Ovary (tissue), 9 donors: ENCODE results near the gene SPAG7. TPM values are rescaled to one million over a fixed set of nuclear protein-coding genes. Genes with fewer than 3 reads are reported as not detected.

Experiments
- microRNA-seq, 3 donors: library from miRNA; unstranded; fragments of <30 nt; microRNA quantifications; one replicate each; pipeline versions ENCODE4 to v1.2.0, GENCODE V29; 2019 to 2020
- polyA plus RNA-seq, 2 donors: library from polyadenylated mRNA; stranded (reverse); fragments of 200-250 nt in 1 of 2; fragments of 350-450 nt in 1 of 2; fragmentation: Illumina TruSeq in 1 of 2; extraction: RNeasy Lipid Tissue Mini Kit (QIAGEN cat#74804) in 1 of 2; gene quantifications; one replicate each; pipeline ENCODE4 v1.2.3, GENCODE V29; 2013 to 2014
- small RNA-seq: library from RNA; depleted of rRNA; stranded (forward); fragments of <200 nt; gene quantifications from one replicate; pipeline ENCODE3, GENCODE V24; 2016
- total RNA-seq, 7 donors: library from RNA; depleted of rRNA in 2 of 7; stranded (reverse); fragments of >200 nt in 2 of 7; fragmentation: NEBNext Ultra II Directional in 3 of 7; extraction: Animal tissue kit (Norgen Biotek cat#: 25700) in 3 of 7; gene quantifications; one replicate each; pipeline versions ENCODE4 v1.1.0 to v1.2.4, GENCODE V29; 2016 to 2023
- donor health status: DM: no; HTN: no; CAD: no; lungs with moderate emphysema.
- donor health status: DM: no; HTN: no; CAD: no.
- donor health status: Bipolar disorder and iron deficiency.
- donor health status: DM: yes; HTN: yes; CAD: no.
- donor health status: DM: no; HTN: no; CAD: no.
- donor health status: DM: yes; HTN: yes; CAD: no.

SPAG7 gene
- total and polyA plus RNA-seq, 9 donors = 30.4 to 60.6 (median 38.6) TPM

Small RNA genes within 50 kb of the gene (microRNA-seq; reads per million reads assigned to microRNA genes)
- gene MIR6864 = 0 reads per million in 3 donors
- gene MIR6865 = 0 reads per million in 3 donors

Small RNA genes within 50 kb of the gene (small RNA-seq; reads per million reads assigned to genes)
- gene MIR6864 = not detected
- not detected for gene MIR6865

Other genes starting within 250 kb of the SPAG7 start
- gene MED11, start 236.4 kb downstream of the SPAG7 start, total RNA-seq = 10 to 100 TPM; 10.7 to 21.8 (median 15.4) TPM
- 10 to 100 TPM; 18.0 TPM for gene MED11, start 236.4 kb downstream of the SPAG7 start, polyA plus RNA-seq
- 1 to 10 TPM in 3 of 7 donors, under 1 TPM in 4; 0.36 to 1.4 (median 0.99) TPM for gene ZMYND15, start 228.0 kb downstream of the SPAG7 start, total RNA-seq
- under 1 TPM; 0.33 to 0.57 TPM for gene ZMYND15, start 228.0 kb downstream of the SPAG7 start, polyA plus RNA-seq
- gene CXCL16, start 227.9 kb downstream of the SPAG7 start, total RNA-seq = 10 to 100 TPM in 6 of 7 donors, 1 to 10 TPM in 1; 5.8 to 30.7 (median 16.8) TPM
- gene CXCL16, start 227.9 kb downstream of the SPAG7 start, polyA plus RNA-seq = 10 to 100 TPM in 1 of 2 donors, 1 to 10 TPM in 1; 7.6 to 41.6 TPM
- under 1 TPM in 2 of 7 donors, not detected in 5; 0.31 to 0.83 TPM for gene TM4SF5, start 195.9 kb downstream of the SPAG7 start, total RNA-seq
- gene TM4SF5, start 195.9 kb downstream of the SPAG7 start, polyA plus RNA-seq = not detected
- gene VMO1, start 181.5 kb downstream of the SPAG7 start, total RNA-seq = 1 to 10 TPM in 5 of 7 donors, under 1 TPM in 2; 0.69 to 3.5 (median 1.3) TPM
- gene VMO1, start 181.5 kb downstream of the SPAG7 start, polyA plus RNA-seq = 1 to 10 TPM in 1 of 2 donors, not detected in 1; 1.1 TPM
- not detected for gene GLTPD2, start 178.9 kb downstream of the SPAG7 start, total RNA-seq
- not detected for gene GLTPD2, start 178.9 kb downstream of the SPAG7 start, polyA plus RNA-seq
- gene PSMB6, start 171.7 kb downstream of the SPAG7 start, total RNA-seq = 100 to 1,000 TPM in 1 of 7 donors, 10 to 100 TPM in 6; 74.6 to 123 (median 87.9) TPM
- 100 to 1,000 TPM in 1 of 2 donors, 10 to 100 TPM in 1; 87.8 to 111 TPM for gene PSMB6, start 171.7 kb downstream of the SPAG7 start, polyA plus RNA-seq
- gene PLD2, start 160.7 kb downstream of the SPAG7 start, total RNA-seq = 10 to 100 TPM; 16.2 to 53.3 (median 42.7) TPM
- 10 to 100 TPM; 20.3 to 31.4 TPM for gene PLD2, start 160.7 kb downstream of the SPAG7 start, polyA plus RNA-seq
- gene MINK1, start 134.5 kb downstream of the SPAG7 start, total RNA-seq = 100 to 1,000 TPM in 4 of 7 donors, 10 to 100 TPM in 3; 37.6 to 177 (median 108) TPM
- 10 to 100 TPM; 66.4 to 71.9 TPM for gene MINK1, start 134.5 kb downstream of the SPAG7 start, polyA plus RNA-seq
- 10 to 100 TPM in 2 of 7 donors, 1 to 10 TPM in 5; 6.0 to 11.8 (median 8.6) TPM for gene C17orf107, start 68.3 kb downstream of the SPAG7 start, total RNA-seq
- gene C17orf107, start 68.3 kb downstream of the SPAG7 start, polyA plus RNA-seq = 1 to 10 TPM; 1.1 to 4.4 TPM
- gene CHRNE, start 64.7 kb downstream of the SPAG7 start, total RNA-seq = 1 to 10 TPM in 4 of 7 donors, under 1 TPM in 3; 0.34 to 1.4 (median 1.0) TPM
- 1 to 10 TPM in 1 of 2 donors, under 1 TPM in 1; 0.53 to 1.1 TPM for gene CHRNE, start 64.7 kb downstream of the SPAG7 start, polyA plus RNA-seq
- gene GP1BA, start 35.5 kb downstream of the SPAG7 start, total RNA-seq = under 1 TPM in 1 of 7 donors, not detected in 6; 0.10 TPM
- gene GP1BA, start 35.5 kb downstream of the SPAG7 start, polyA plus RNA-seq = under 1 TPM in 1 of 2 donors, not detected in 1; 0.04 TPM
- 10 to 100 TPM; 18.7 to 55.4 (median 42.3) TPM for gene SLC25A11, start 27.8 kb downstream of the SPAG7 start, total RNA-seq
- gene SLC25A11, start 27.8 kb downstream of the SPAG7 start, polyA plus RNA-seq = 10 to 100 TPM; 12.7 to 44.1 TPM
- gene RNF167, start 27.5 kb downstream of the SPAG7 start, total RNA-seq = 10 to 100 TPM; 22.7 to 89.6 (median 78.1) TPM
- 100 to 1,000 TPM in 1 of 2 donors, 10 to 100 TPM in 1; 91.8 to 221 TPM for gene RNF167, start 27.5 kb downstream of the SPAG7 start, polyA plus RNA-seq
- gene PFN1, start 19.3 kb downstream of the SPAG7 start, total RNA-seq = 100 to 1,000 TPM; 201 to 415 (median 323) TPM
- gene PFN1, start 19.3 kb downstream of the SPAG7 start, polyA plus RNA-seq = 100 to 1,000 TPM; 254 to 542 TPM
- gene ENO3, start 16.7 kb downstream of the SPAG7 start, total RNA-seq = 1 to 10 TPM; 2.5 to 6.1 (median 4.1) TPM
- gene ENO3, start 16.7 kb downstream of the SPAG7 start, polyA plus RNA-seq = 1 to 10 TPM; 1.8 to 5.0 TPM
- gene CAMTA2, start 19.9 kb upstream of the SPAG7 start, total RNA-seq = 10 to 100 TPM; 10.2 to 71.2 (median 35.7) TPM
- gene CAMTA2, start 19.9 kb upstream of the SPAG7 start, polyA plus RNA-seq = 10 to 100 TPM; 21.6 to 33.0 TPM
- 1 to 10 TPM in 6 of 7 donors, under 1 TPM in 1; 0.95 to 5.0 (median 1.9) TPM for gene INCA1, start 29.7 kb upstream of the SPAG7 start, total RNA-seq
- gene INCA1, start 29.7 kb upstream of the SPAG7 start, polyA plus RNA-seq = 1 to 10 TPM; 1.5 to 2.8 TPM
- 100 to 1,000 TPM in 4 of 7 donors, 10 to 100 TPM in 3; 17.5 to 129 (median 105) TPM for gene KIF1C, start 30.1 kb upstream of the SPAG7 start, total RNA-seq
- gene KIF1C, start 30.1 kb upstream of the SPAG7 start, polyA plus RNA-seq = 10 to 100 TPM; 31.5 to 60.1 TPM
- gene SLC52A1, start 67.6 kb upstream of the SPAG7 start, total RNA-seq = 1 to 10 TPM in 1 of 7 donors, under 1 TPM in 3, not detected in 3; 0.08 to 1.0 (median 0.19) TPM
- gene SLC52A1, start 67.6 kb upstream of the SPAG7 start, polyA plus RNA-seq = not detected
- 1 to 10 TPM; 3.6 to 8.4 (median 7.6) TPM for gene ZFP3, start 110.7 kb upstream of the SPAG7 start, total RNA-seq
- gene ZFP3, start 110.7 kb upstream of the SPAG7 start, polyA plus RNA-seq = 1 to 10 TPM; 3.3 to 6.5 TPM
- 10 to 100 TPM in 4 of 7 donors, 1 to 10 TPM in 3; 7.8 to 15.3 (median 11.1) TPM for gene ZNF232, start 144.1 kb upstream of the SPAG7 start, total RNA-seq
- 10 to 100 TPM in 1 of 2 donors, 1 to 10 TPM in 1; 9.1 to 11.8 TPM for gene ZNF232, start 144.1 kb upstream of the SPAG7 start, polyA plus RNA-seq
- gene USP6, start 148.2 kb upstream of the SPAG7 start, total RNA-seq = 1 to 10 TPM in 3 of 7 donors, under 1 TPM in 4; under 0.01 to 2.0 (median 0.86) TPM
- under 1 TPM; 0.20 to 0.68 TPM for gene USP6, start 148.2 kb upstream of the SPAG7 start, polyA plus RNA-seq
- 10 to 100 TPM; 16.9 to 35.6 (median 21.9) TPM for gene ZNF594, start 224.1 kb upstream of the SPAG7 start, total RNA-seq
- 1 to 10 TPM; 6.4 to 7.4 TPM for gene ZNF594, start 224.1 kb upstream of the SPAG7 start, polyA plus RNA-seq